ENCODE measurements around the gene NR2E3. TPM values are rescaled to one million over a fixed set of nuclear protein-coding genes. Genes with fewer than 3 reads are reported as not detected.

NR2E3 gene
- total RNA-seq, 1 donor from 2014 or later = not detected

GRCh38 chr15:71788646-71789579 is 21.4 kb upstream of the NR2E3 start:
- DNase-seq (ENCODE audit: low spot score) = no peak
- intact Hi-C loops (cut with DNase I) = no loop called here

DNA sequence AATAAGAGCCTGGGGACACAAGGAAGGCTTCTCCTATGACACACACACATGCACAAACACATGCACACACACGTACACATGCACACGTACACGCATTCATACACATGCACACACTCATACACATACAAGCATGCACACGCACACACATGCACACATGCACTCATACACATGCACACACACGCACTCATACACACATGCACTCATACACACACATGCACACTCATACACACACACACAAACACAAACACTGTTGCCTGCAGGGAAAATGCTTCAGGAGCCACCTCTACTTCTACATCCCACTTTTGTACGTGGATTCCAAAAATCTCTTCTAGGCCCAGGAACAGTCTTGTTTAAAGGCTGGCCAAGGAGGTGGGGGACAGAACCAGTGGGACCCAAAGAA is 20.7 kb upstream of the NR2E3 start:
- intact Hi-C loops (cut with DNase I) = no loop called here

GRCh38 chr15:71790081-71790480 is 20.3 kb upstream of the NR2E3 start:
- DNase-seq (ENCODE audit: low spot score) = no peak
- intact Hi-C loops (cut with DNase I) = no loop called here

More for the DNA sequence above, 20.7 kb upstream of the NR2E3 start:
- DNase-seq (ENCODE audit: low spot score) = no peak

- no peak for DNase-seq (ENCODE audit: low spot score)
- intact Hi-C loops (cut with DNase I) = no loop called here
Measured at GRCh38 chr15:71791975-71792374, 18.4 kb upstream of the NR2E3 start.

DNA sequence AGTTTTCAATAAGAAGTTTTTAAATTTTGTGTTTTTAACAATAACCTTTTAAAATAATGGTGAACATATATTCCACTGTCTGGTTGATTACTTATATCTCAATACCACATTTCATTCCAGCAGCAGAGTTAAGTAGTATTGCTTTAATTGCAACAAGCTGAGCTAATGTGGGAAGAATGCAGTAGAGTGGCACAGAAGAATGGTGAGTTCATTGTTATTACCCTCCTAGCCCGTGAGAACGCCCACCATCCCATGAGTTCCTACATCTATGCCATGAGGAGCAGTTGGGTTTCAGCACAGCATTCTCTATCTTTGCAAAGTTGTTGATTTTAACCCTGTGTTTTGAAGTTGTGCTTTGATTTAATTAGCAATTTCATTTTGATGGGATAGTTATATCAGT is 17.8 kb upstream of the NR2E3 start:
- intact Hi-C loops (cut with DNase I) = no loop called here
- no peak for DNase-seq (ENCODE audit: low spot score)

DNA sequence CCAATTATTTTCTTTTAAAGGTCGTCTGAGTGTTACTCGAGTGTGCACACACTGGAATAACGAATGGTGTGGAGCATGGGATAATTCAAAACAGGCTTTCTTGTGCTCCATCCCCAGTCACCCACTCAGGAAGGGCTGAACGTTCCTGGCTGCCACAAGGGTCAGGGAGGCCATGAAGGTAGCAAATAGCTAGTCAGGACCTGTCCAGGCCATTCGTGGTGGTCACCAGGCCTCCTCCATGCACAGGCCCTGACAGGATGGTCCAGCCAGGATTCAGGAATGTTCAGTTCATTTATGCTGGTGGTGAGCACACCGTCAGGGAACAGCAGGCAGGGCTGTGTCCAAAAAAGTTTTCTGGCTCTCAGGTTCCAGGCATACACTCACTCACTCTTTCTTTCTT is 11.7 kb upstream of the NR2E3 start:
- intact Hi-C loops (cut with DNase I) = no loop called here
- DNase-seq (ENCODE audit: low spot score) = no peak

GRCh38 chr15:71800190-71800589 is 10.2 kb upstream of the NR2E3 start:
- intact Hi-C loops (cut with DNase I) = loop anchor here (5.0 to 10.0 kb wide), 3 partner anchors 58 to 358 kb away; no protein-coding TSS in a partner anchor
- DNase-seq (ENCODE audit: low spot score) = no peak

- no peak for DNase-seq (ENCODE audit: low spot score)
- intact Hi-C loops (cut with DNase I) = loop anchor here (5.0 to 10.0 kb wide), 3 partner anchors 59 to 359 kb away; no protein-coding TSS in a partner anchor
Measured at GRCh38 chr15:71800835-71801745, 9.3 kb upstream of the NR2E3 start.

- DNase-seq (ENCODE audit: low spot score) = no peak
- intact Hi-C loops (cut with DNase I) = loop anchor here (5.0 to 10.0 kb wide), 3 partner anchors 60 to 360 kb away; no protein-coding TSS in a partner anchor
Measured at GRCh38 chr15:71801935-71802655, 8.3 kb upstream of the NR2E3 start.

- DNase-seq (ENCODE audit: low spot score) = no peak
- intact Hi-C loops (cut with DNase I) = loop anchor here (5.0 to 10.0 kb wide), 3 partner anchors 60 to 360 kb away; no protein-coding TSS in a partner anchor
Measured at GRCh38 chr15:71802770-71803169, 7.6 kb upstream of the NR2E3 start.

GRCh38 chr15:71804226-71804625 is 6.1 kb upstream of the NR2E3 start:
- DNase-seq (ENCODE audit: low spot score) = no peak
- intact Hi-C loops (cut with DNase I) = loop anchor here (5.0 to 10.0 kb wide), 3 partner anchors 62 to 362 kb away; no protein-coding TSS in a partner anchor

- no peak for DNase-seq (ENCODE audit: low spot score)
- intact Hi-C loops (cut with DNase I) = loop anchor here (5.0 to 10.0 kb wide), 3 partner anchors 63 to 363 kb away; no protein-coding TSS in a partner anchor
Measured at GRCh38 chr15:71804695-71805470, 5.5 kb upstream of the NR2E3 start.

- intact Hi-C loops (cut with DNase I) = loop anchor here (10.0 kb wide), 1 partner anchor 348 kb away; no protein-coding TSS in a partner anchor
- DNase-seq (ENCODE audit: low spot score) = no peak
Measured at GRCh38 chr15:71806452-71806931, 3.9 kb upstream of the NR2E3 start.

- intact Hi-C loops (cut with DNase I) = loop anchor here (10.0 kb wide), 1 partner anchor 348 kb away; no protein-coding TSS in a partner anchor
- DNase-seq (ENCODE audit: low spot score) = no peak
Measured at GRCh38 chr15:71807125-71807629, 3.2 kb upstream of the NR2E3 start.

DNA sequence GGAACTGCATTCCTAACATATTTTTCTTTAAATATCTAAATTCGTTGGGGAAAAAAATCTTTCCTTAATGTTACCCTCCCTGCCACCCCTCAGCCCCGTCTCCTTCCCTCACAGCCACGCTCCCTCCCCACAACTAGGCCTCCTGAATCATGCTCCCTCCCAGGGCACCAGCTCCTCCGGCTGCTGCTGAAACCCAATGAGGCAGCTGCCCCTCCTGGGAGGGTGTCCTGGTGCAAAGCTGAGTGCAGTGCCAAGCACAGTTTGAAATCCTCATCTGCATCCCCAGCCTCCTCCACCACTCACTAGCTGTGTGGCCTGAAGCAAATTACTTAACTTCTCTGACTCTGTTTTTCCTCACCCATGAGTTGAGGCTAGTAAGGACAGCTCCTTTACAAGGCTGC is 2.7 kb upstream of the NR2E3 start:
- DNase-seq (ENCODE audit: low spot score) = no peak
- intact Hi-C loops (cut with DNase I) = loop anchor here (10.0 kb wide), 1 partner anchor 347 kb away; no protein-coding TSS in a partner anchor

DNA sequence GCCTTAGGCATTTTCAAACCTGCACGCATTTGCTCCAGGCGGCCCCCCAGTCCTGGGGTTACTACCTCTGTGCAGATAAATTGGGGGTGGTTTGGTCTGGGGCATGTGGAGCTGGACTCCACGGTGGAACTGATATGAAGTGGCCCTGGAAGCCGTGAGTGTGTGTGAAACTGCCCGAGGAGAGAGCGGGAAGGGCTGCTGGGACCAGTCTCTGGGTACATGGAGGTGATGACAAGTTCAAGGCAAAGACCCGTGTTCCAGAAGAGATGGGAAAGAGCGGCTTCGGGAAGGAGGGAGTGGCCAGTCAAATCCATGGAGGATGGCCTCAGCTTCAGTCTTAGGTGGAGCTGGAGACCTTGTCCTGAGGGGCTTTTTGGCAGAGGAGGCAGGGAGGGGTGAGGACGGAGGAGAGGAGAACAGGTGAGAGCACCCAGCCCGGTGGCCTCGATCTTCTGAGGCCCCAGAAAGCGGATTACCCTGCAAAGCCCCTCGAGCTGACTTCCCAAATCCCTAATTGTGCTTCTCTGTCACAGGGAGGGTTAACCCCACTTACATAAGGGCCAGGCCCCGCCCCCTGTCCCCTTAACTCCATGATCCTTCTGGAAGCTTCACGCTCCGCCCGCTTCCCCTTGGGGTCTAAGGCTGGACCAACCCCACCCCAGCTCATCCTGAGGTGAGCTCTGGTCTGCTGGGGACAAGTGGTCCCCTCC is 1.9 kb upstream of the NR2E3 start:
- intact Hi-C loops (cut with DNase I) = loop anchor here (10.0 kb wide), 1 partner anchor 346 kb away; no protein-coding TSS in a partner anchor

GRCh38 chr15:71809346-71809745 is 1.0 kb upstream of the NR2E3 start:
- DNase-seq (ENCODE audit: low spot score) = no peak
- intact Hi-C loops (cut with DNase I) = loop anchor here (10.0 kb wide), 1 partner anchor 345 kb away; no protein-coding TSS in a partner anchor

More for the DNA sequence above, 1.9 kb upstream of the NR2E3 start:
- DNase-seq (ENCODE audit: low spot score) = no peak

Measured in cardiac septum (tissue), 1 donor.